Erythroblast (primary cell): ENCODE measurements around the gene AK8.

Experiments
- DNase-seq, 2 experiments: peaks; one replicate each; lab custom pipeline; 2025; lab: John Stamatoyannopoulos, UW
- GATA1 ChIP-seq: IDR thresholded peaks from 2 replicates; pipeline ENCODE4 v1.6.1; 2011; ENCODE audit warnings: low read depth, mild to moderate bottlenecking, control low read depth, low read length, moderate library complexity
- POLR2A ChIP-seq: IDR thresholded peaks from 2 replicates; pipeline ENCODE4 v1.6.1; 2011; ENCODE audit warnings: mild to moderate bottlenecking, low read length

The AK8 gene

GRCh38 chr9:132762896-132763295 is 115.2 kb downstream of the AK8 start:
- no peak for TF ChIP-seq POLR2A
- TF ChIP-seq GATA1, result no peak
- DNase-seq, result no peak

- TF ChIP-seq POLR2A, result no peak
- TF ChIP-seq GATA1, result no peak
- no peak for DNase-seq
Measured at GRCh38 chr9:132761602-132762001, 116.5 kb downstream of the AK8 start.

- TF ChIP-seq GATA1, result no peak
- TF ChIP-seq POLR2A, result no peak
- no peak for DNase-seq
Measured at GRCh38 chr9:132760057-132760456, 118.0 kb downstream of the AK8 start.

- no peak for DNase-seq
- TF ChIP-seq GATA1, result no peak
- no peak for TF ChIP-seq POLR2A
Measured at GRCh38 chr9:132757016-132757415, 121.1 kb downstream of the AK8 start.

GRCh38 chr9:132756214-132756845 is 121.8 kb downstream of the AK8 start:
- no peak for DNase-seq
- no peak for TF ChIP-seq POLR2A
- TF ChIP-seq GATA1, result no peak

DNA sequence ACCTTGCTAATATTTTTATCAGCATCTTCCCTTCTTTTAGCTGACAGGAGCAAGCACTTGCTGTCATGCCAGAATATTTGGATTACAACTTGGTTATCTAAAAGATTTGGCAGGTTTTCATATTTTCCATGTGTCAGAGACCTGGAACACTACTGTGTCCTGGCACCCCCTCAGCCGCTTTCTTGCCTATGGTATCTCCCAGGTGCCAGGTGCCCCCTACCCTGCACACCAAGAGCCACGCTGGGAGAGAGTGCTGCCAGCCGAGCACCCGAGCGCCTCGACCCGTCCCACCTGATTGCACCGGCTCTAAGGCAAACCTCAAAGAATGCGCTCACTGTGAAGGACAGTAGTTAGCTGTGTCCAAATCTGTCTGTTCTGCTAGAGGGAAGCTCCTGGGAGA is 123.0 kb downstream of the AK8 start:
- DNase-seq, result no peak
- TF ChIP-seq POLR2A, result no peak
- TF ChIP-seq GATA1, result no peak

DNA sequence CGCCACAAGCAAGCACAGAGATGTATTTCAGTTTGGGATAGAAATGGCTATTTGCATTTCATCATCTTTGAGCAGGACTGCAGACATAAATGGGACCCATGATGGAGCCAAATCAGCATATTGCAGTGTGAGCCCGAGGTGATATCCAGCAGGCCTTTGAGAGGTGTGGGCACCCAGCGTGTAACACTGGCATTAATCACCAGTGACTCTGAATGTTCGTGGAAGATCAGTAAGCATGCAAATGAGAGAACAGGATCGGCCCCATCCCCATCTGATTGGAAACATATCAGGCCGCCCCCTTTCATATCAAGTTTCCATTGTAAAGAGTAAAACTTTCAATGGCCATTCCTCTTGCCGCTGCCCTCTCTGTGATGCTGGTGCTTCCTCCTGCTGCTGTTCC is 123.8 kb downstream of the AK8 start:
- TF ChIP-seq GATA1 (no peak), POLR2A (no peak)

DNA sequence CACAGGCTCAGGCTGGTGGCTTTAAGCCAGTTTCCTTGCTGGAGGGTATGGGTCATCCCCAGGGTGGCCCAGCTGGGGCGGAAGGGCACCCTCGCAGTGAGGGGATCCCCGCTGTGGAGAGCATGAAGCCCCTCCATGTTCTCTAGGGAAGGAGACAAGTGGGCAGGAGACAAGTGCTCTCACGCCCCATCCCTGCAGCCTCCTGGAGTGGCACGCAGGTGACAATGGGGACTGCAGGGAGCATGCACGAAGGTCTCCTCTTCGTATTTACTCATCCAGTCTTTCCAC is 124.5 kb downstream of the AK8 start:
- TF ChIP-seq GATA1 (no peak), POLR2A (no peak)
- DNase-seq, result no peak

More for the DNA sequence above, 123.8 kb downstream of the AK8 start:
- DNase-seq, result no peak

DNA sequence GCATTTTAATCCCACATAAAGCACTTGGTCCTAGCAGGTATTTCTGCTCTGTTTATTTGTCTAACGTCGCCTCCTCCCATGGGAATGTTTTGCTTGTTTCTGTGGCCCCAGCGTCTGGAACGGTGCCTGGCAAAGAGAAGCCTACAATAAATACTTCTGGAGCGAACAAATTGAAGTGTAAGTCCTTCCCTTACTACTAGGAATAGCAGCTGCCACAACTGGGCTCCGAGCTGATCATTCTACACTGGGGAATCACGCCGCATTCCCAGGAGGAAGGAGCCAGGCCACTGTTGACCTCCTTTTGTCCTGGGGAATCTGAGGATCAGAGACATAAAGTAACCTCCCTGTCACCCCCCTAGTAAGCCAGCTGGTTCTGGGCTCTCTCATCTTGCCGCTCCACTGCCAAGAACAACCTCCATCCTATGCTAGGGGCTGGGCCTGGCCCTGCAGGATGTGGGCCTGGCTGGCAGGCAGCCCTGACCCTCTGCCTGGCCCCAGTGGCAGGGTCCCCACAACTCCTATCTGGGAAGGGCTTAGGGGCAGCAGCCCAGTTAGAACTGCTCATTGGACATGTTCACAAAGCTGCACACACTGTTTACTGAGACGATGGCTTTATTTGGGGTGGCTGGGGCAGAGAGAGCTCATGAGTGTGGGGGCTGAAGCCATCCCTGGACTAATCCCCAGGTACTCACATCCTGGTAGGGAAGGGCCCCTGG is 125.0 kb downstream of the AK8 start:
- no peak for DNase-seq
- TF ChIP-seq POLR2A, result no peak
- no peak for TF ChIP-seq GATA1

DNA sequence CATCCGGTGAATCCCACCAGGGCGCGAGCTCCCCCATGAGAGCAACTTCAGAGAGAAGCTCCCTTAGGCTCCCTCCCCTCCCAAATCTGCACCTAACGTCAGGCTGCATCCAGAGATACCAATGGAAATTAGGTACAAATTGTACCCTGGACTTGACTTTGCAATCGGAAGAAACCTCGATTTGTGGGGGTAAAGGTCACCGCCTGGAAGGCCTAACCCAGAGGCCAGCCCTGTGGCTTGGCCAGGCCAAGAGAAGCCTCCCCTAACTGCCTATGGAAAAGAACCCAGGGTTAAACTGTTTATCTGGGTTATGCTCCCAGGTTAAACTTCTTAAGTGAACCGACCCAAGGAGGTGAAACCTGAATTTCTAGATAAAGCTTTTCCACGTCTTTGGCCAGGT is 127.4 kb downstream of the AK8 start:
- no peak for DNase-seq
- TF ChIP-seq POLR2A (no peak), GATA1 (no peak)

DNA sequence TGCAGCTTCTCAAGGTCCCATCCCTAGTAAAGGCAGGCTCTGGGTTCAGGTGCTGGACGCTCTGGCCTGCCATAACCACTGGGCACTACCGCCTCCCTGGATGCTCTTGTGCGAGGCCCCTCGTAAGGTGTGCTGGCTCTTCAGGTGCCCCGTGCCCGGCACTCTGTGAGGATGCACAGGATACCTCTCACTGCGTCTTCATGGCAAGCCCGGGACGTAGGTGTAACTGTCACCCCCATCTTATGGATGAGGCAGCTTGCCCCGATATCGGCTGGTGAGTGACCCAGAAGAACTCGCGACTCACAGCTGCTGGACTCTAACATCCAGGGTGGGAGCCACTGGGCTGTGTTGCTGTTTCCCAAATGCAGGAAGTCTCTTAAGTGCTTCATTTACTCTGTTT is 128.8 kb downstream of the AK8 start:
- TF ChIP-seq GATA1 (no peak), POLR2A (no peak)

DNA sequence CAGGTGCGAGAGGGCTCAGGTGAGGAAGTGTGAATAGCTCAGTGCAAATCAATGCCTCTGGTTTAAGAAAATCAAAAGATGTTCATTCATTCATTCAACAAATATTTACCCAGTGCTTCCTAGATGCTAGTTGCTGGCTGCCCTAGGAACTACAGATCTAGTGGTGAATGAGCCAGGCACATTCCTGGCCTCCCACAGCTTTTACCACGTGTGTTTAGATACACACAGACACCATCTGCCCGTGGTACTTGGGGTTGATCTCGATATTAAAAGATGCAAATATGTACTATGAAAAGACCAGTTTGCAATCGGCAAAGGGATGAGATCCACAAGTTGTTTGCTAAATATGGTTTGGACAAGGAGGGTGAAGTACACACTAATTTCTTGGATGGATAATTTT is 129.6 kb downstream of the AK8 start:
- TF ChIP-seq POLR2A (no peak), GATA1 (no peak)
- no peak for DNase-seq

More for the DNA sequence above, 128.8 kb downstream of the AK8 start:
- DNase-seq, result no peak

- DNase-seq, result no peak
- TF ChIP-seq POLR2A (no peak), GATA1 (no peak)
Measured at GRCh38 chr9:132745756-132746709, 132.1 kb downstream of the AK8 start.
